PC-3 (cell line): ENCODE results near the gene GAGE12H. TPM values are rescaled to one million over a fixed set of nuclear protein-coding genes. Genes with fewer than 3 reads are reported as not detected.
"Not testable (repeated sequence)": the region's sequence is repeated elsewhere in the genome, so short reads cannot be mapped to it uniquely, and the experiment has no call there.

Source experiments
- ATAC-seq: fragments of 200-7000 bp; cut with Tn5 transposase; 2 replicates; pipeline ENCODE4 v1.9.1; 2020; ENCODE audit warnings: mild to moderate bottlenecking, moderate library complexity
- BruUV-seq: library from RNA; stranded (reverse); fragments of 400-500 nt; replicated peaks from 2 replicates; lab custom pipeline; 2021; lab: Mats Ljungman, UMichigan
- CTCF ChIA-PET: fragments of 300-600 bp; sonication (Branson Sonifier 250); formaldehyde crosslinking; loops from one replicate; lab custom pipeline; 2022; ENCODE audit warnings: antibody characterized with exemption; lab: Charles Lee
- POLR2A ChIA-PET: fragments of 300-600 bp; sonication (Branson Sonifier 250); formaldehyde crosslinking; loops from one replicate; lab custom pipeline; 2022; ENCODE audit warnings: antibody characterized with exemption; ENCODE audit not compliant: unreplicated experiment; lab: Charles Lee
- DNase-seq: peaks from one replicate; pipeline ENCODE4 v3.0.0-alpha.2; 2015
- H2AFZ ChIP-seq: fragments of 300-600 bp; sonication (generic); 2 replicates; pipeline ENCODE4 v1.6.0; 2016; ENCODE audit warnings: antibody characterized with exemption, low read length
- H3F3A ChIP-seq: fragments of 300-600 bp; sonication (generic); one replicate; pipeline ENCODE4 v1.6.0; 2017; ENCODE audit warnings: antibody characterized with exemption, low read length, control low read depth, mild to moderate bottlenecking; ENCODE audit not compliant: unreplicated experiment
- H3K27ac ChIP-seq: fragments of 300-600 bp; sonication (generic); 2 replicates; pipeline ENCODE4 v1.5.1; 2016; ENCODE audit warnings: mild to moderate bottlenecking, low read length
- H3K27me3 ChIP-seq: fragments of 300-600 bp; sonication (generic); 2 replicates; pipeline ENCODE4 v1.6.1; 2016; ENCODE audit warnings: low read length, mixed read lengths
- H3K36me3 ChIP-seq: fragments of 300-600 bp; sonication (generic); 2 replicates; pipeline ENCODE4 v1.6.1; 2016; ENCODE audit warnings: low read depth, mixed run types, low read length, mixed read lengths
- H3K4me1 ChIP-seq: fragments of 300-600 bp; sonication (generic); 2 replicates; pipeline ENCODE4 v1.5.1; 2016; ENCODE audit warnings: low read length; ENCODE audit not compliant: insufficient read depth
- H3K4me2 ChIP-seq: fragments of 300-600 bp; sonication (generic); 2 replicates; pipeline ENCODE4 v1.6.0; 2016; ENCODE audit warnings: low read length
- H3K4me3 ChIP-seq: fragments of 300-600 bp; sonication (generic); 2 replicates; pipeline ENCODE4 v1.5.1; 2016; ENCODE audit warnings: mild to moderate bottlenecking, low read length, mixed read lengths
- H3K79me2 ChIP-seq: fragments of 300-600 bp; sonication (generic); 2 replicates; pipeline ENCODE4 v1.6.1; 2017; ENCODE audit warnings: low read length, mixed read lengths
- H3K9ac ChIP-seq: fragments of 300-600 bp; sonication (generic); 2 replicates; pipeline ENCODE4 v1.6.0; 2016; ENCODE audit warnings: mild to moderate bottlenecking, low read length
- H3K9me2 ChIP-seq: fragments of 300-600 bp; sonication (generic); replicated peaks from 2 replicates; pipeline ENCODE4 v1.6.1; 2016; ENCODE audit warnings: mixed run types, low read length, mixed read lengths
- H3K9me3 ChIP-seq: fragments of 300-600 bp; sonication (generic); 2 replicates; pipeline ENCODE4 v1.6.1; 2016; ENCODE audit warnings: low read length, mixed read lengths
- H4K20me1 ChIP-seq: fragments of 300-600 bp; sonication (generic); 2 replicates; pipeline ENCODE4 v1.6.1; 2016; ENCODE audit warnings: low read length, mixed read lengths
- intact Hi-C: fragments of 100-400 bp; cut with micrococcal nuclease; formaldehyde crosslinking; loops from 2 replicates; pipeline ENCODE4 v1.9.0; 2023
- total RNA-seq: library from RNA; depleted of rRNA; stranded (reverse); fragments of >200 nt; gene quantifications from 2 replicates; pipeline ENCODE4 v1.2.3, GENCODE V29; 2014

The GAGE12H gene
- total RNA-seq, 1 experiment from 2014 or later, result not detected

- ATAC-seq, BruUV-seq, CTCF ChIA-PET: not testable (repeated sequence)
Measured at GRCh38 chrX:49569152-49569551, 10.6 kb upstream of the GAGE12H start.

GRCh38 chrX:49570100-49570499 is 9.6 kb upstream of the GAGE12H start, which contains the start of gene GAGE12G:
TSS of gene GAGE12G (plus strand) at chrX:49570400. CDS start at chrX:49571555, 1,155 bp downstream.
- H4K20me1 ChIP-seq, ATAC-seq, H3K27ac ChIP-seq, POLR2A ChIA-PET, H3F3A ChIP-seq, intact Hi-C loops, H3K9me3 ChIP-seq, H3K27me3 ChIP-seq, H3K9ac ChIP-seq, H3K9me2 ChIP-seq, BruUV-seq, H3K79me2 ChIP-seq, DNase-seq, H3K4me3 ChIP-seq, H3K4me2 ChIP-seq, H3K4me1 ChIP-seq, H2AFZ ChIP-seq, H3K36me3 ChIP-seq, CTCF ChIA-PET: not testable (repeated sequence)

More at GRCh38 chrX:49569152-49569551, 10.6 kb upstream of the GAGE12H start:
- H3K9me3 ChIP-seq, H3K9me2 ChIP-seq, H3K36me3 ChIP-seq, H3K27ac ChIP-seq, H3K4me2 ChIP-seq, H4K20me1 ChIP-seq, H3K4me3 ChIP-seq, H3F3A ChIP-seq, H3K4me1 ChIP-seq, intact Hi-C loops, H3K9ac ChIP-seq, H3K79me2 ChIP-seq, H3K27me3 ChIP-seq, H2AFZ ChIP-seq, POLR2A ChIA-PET, DNase-seq: not testable (repeated sequence)

GRCh38 chrX:49589196-49589595 is 9.4 kb downstream of the GAGE12H start, which contains the start of gene GAGE2A:
TSS of gene GAGE2A (plus strand) at chrX:49589496. CDS start at chrX:49590651, 1,155 bp downstream.
- H3K27me3 ChIP-seq, H3K79me2 ChIP-seq, H3K9me3 ChIP-seq, DNase-seq, H3F3A ChIP-seq, H3K4me3 ChIP-seq, H3K9ac ChIP-seq, H4K20me1 ChIP-seq, ATAC-seq, H3K4me2 ChIP-seq, H2AFZ ChIP-seq, H3K9me2 ChIP-seq, CTCF ChIA-PET, H3K4me1 ChIP-seq, H3K36me3 ChIP-seq, BruUV-seq, intact Hi-C loops, H3K27ac ChIP-seq, POLR2A ChIA-PET: not testable (repeated sequence)

- H3K36me3 ChIP-seq, H3K4me1 ChIP-seq, H3K27me3 ChIP-seq, POLR2A ChIA-PET, DNase-seq, H4K20me1 ChIP-seq, H2AFZ ChIP-seq, H3K9me3 ChIP-seq, H3F3A ChIP-seq, H3K79me2 ChIP-seq, CTCF ChIA-PET, ATAC-seq, H3K4me3 ChIP-seq, H3K9me2 ChIP-seq, BruUV-seq, H3K27ac ChIP-seq, H3K4me2 ChIP-seq, H3K9ac ChIP-seq, intact Hi-C loops: not testable (repeated sequence)
Measured at GRCh38 chrX:49589769-49590478, 10.2 kb downstream of the GAGE12H start.

- DNase-seq, H3K9ac ChIP-seq, H3K9me3 ChIP-seq, H3K4me3 ChIP-seq, intact Hi-C loops, POLR2A ChIA-PET, ATAC-seq, H4K20me1 ChIP-seq, H3K4me2 ChIP-seq, H3F3A ChIP-seq, H2AFZ ChIP-seq, BruUV-seq, H3K79me2 ChIP-seq, H3K9me2 ChIP-seq, H3K4me1 ChIP-seq, CTCF ChIA-PET, H3K27me3 ChIP-seq, H3K36me3 ChIP-seq, H3K27ac ChIP-seq: not testable (repeated sequence)
Measured at GRCh38 chrX:49590488-49590887, 10.7 kb downstream of the GAGE12H start.

GRCh38 chrX:49598720-49599119 is 19.0 kb downstream of the GAGE12H start, which contains the start of gene GAGE1:
TSS of gene GAGE1 (plus strand) at chrX:49599020. CDS start at chrX:49600175, 1,155 bp downstream.
- H3K9ac ChIP-seq, CTCF ChIA-PET, intact Hi-C loops, DNase-seq, H3F3A ChIP-seq, H3K27ac ChIP-seq, H3K4me3 ChIP-seq, POLR2A ChIA-PET, ATAC-seq, BruUV-seq, H3K27me3 ChIP-seq, H3K4me2 ChIP-seq, H3K4me1 ChIP-seq, H3K9me3 ChIP-seq, H3K79me2 ChIP-seq, H2AFZ ChIP-seq, H3K36me3 ChIP-seq, H3K9me2 ChIP-seq, H4K20me1 ChIP-seq: not testable (repeated sequence)
